HG02759 (cell line): ENCODE data around the gene DPF3.
"Not testable (repeated sequence)": the region's sequence is repeated elsewhere in the genome, so short reads cannot be mapped to it uniquely, and the experiment has no call there.

ENCODE experiments used
- ATAC-seq: cut with Tn5 transposase; IDR thresholded peaks from one replicate; pipeline ENCODE4 v1.9.1; 2021; ENCODE audit warnings: mild to moderate bottlenecking, moderate library complexity; ENCODE audit not compliant: unreplicated experiment

Gene DPF3

GRCh38 chr14:72881543-72881942 lies 12.4 kb downstream of the DPF3 start:
- ATAC-seq = no peak

- ATAC-seq = no peak
These were observed 13.1 kb downstream of the DPF3 start for GRCh38 chr14:72880820-72881219.

- no peak for ATAC-seq
These were observed 13.7 kb downstream of the DPF3 start for GRCh38 chr14:72880164-72880563.

GRCh38 chr14:72879431-72879830 lies 14.5 kb downstream of the DPF3 start:
- ATAC-seq = no peak

GRCh38 chr14:72878746-72879145 lies 15.2 kb downstream of the DPF3 start:
- no peak for ATAC-seq

GRCh38 chr14:72876710-72877063 lies 17.2 kb downstream of the DPF3 start:
- ATAC-seq = no peak

- no peak for ATAC-seq
These were observed 17.7 kb downstream of the DPF3 start for GRCh38 chr14:72876005-72876709.

GRCh38 chr14:72870878-72871277 lies 23.0 kb downstream of the DPF3 start:
- ATAC-seq = not testable (repeated sequence)

GRCh38 chr14:72869407-72870329 lies 24.2 kb downstream of the DPF3 start:
- no peak for ATAC-seq

- ATAC-seq = no peak
These were observed 25.4 kb downstream of the DPF3 start for GRCh38 chr14:72868500-72868899.

GRCh38 chr14:72864712-72865365 lies 29.1 kb downstream of the DPF3 start:
- no peak for ATAC-seq

- ATAC-seq = no peak
These were observed 30.5 kb downstream of the DPF3 start for GRCh38 chr14:72863216-72864006.

GRCh38 chr14:72856530-72857266 lies 37.2 kb downstream of the DPF3 start:
- ATAC-seq = no peak

GRCh38 chr14:72855913-72856312 lies 38.0 kb downstream of the DPF3 start:
- ATAC-seq = no peak

- ATAC-seq = no peak
These were observed 41.7 kb downstream of the DPF3 start for GRCh38 chr14:72852194-72852593.

GRCh38 chr14:72851635-72852034 lies 42.3 kb downstream of the DPF3 start:
- no peak for ATAC-seq

- no peak for ATAC-seq
These were observed 43.5 kb downstream of the DPF3 start for GRCh38 chr14:72850360-72850759.

- ATAC-seq = no peak
These were observed 44.7 kb downstream of the DPF3 start for GRCh38 chr14:72849222-72849621.

GRCh38 chr14:72847721-72848120 lies 46.2 kb downstream of the DPF3 start:
- no peak for ATAC-seq

- no peak for ATAC-seq
These were observed 48.2 kb downstream of the DPF3 start for GRCh38 chr14:72845683-72846082.
